ENCODE data around the gene CADM2. TPM values are rescaled to one million over a fixed set of nuclear protein-coding genes. Genes with fewer than 3 reads are reported as not detected.

CADM2 gene
- total and polyA plus RNA-seq, 4 donors = 1.3 to 1.8 TPM; not detected in 2

- Histone ChIP-seq H3K9me3 (ENCODE audit: control insufficient read depth, low read length) (no peaks in the 10 kb centered on the region), H3K27me3 (ENCODE audit: control insufficient read depth in 1 of 2, insufficient read depth in 2 of 2, low read length in 1 of 2) (no peaks in the 10 kb centered on the region), H3K4me1 (ENCODE audit: control insufficient read depth in 1 of 2, insufficient read depth in 2 of 2, low read length in 2 of 2) (no peaks in the 10 kb centered on the region), H3K36me3 (ENCODE audit: control insufficient read depth in 1 of 2, insufficient read depth in 2 of 2, low read length in 1 of 2) (no peaks in the 10 kb centered on the region), H3K4me3 (ENCODE audit: low read length in 2 of 2) (no peak overlapping the region), H3K27ac (ENCODE audit: low read depth in 1 of 2, low read length in 2 of 2) (no peak overlapping the region)
- 67 to 75% methylated on average over 1 of the region's 1 CpG for WGBS, 2 donors
- DNase-seq = no peak
- intact Hi-C loops (cut with DNase I) = no loop called here
- ATAC-seq (ENCODE audit: low FRiP score) = no peak
These were observed 18.2 kb downstream of the CADM2 start for GRCh38 chr3:84977021-84977420.

- Histone ChIP-seq H3K27me3 (ENCODE audit: control insufficient read depth in 1 of 2, insufficient read depth in 2 of 2, low read length in 1 of 2) (no peaks in the 10 kb centered on the region), H3K27ac (ENCODE audit: low read depth in 1 of 2, low read length in 2 of 2) (no peak overlapping the region), H3K36me3 (ENCODE audit: control insufficient read depth in 1 of 2, insufficient read depth in 2 of 2, low read length in 1 of 2) (no peaks in the 10 kb centered on the region), H3K9me3 (ENCODE audit: control insufficient read depth, low read length) (no peaks in the 10 kb centered on the region), H3K4me1 (ENCODE audit: control insufficient read depth in 1 of 2, insufficient read depth in 2 of 2, low read length in 2 of 2) (no peaks in the 10 kb centered on the region), H3K4me3 (ENCODE audit: low read length in 2 of 2) (no peak overlapping the region)
- intact Hi-C loops (cut with DNase I) = no loop called here
- DNase-seq (no peak), ATAC-seq (ENCODE audit: low FRiP score) (no peak)
- 22 to 27% methylated on average over 2 of the region's 2 CpGs for WGBS, 2 donors
These were observed 20.1 kb downstream of the CADM2 start for GRCh38 chr3:84978843-84979242.

GRCh38 chr3:84980011-84980410 is 21.2 kb downstream of the CADM2 start:
- no peak overlapping the region for H3K27ac ChIP-seq (ENCODE audit: low read depth in 1 of 2, low read length in 2 of 2)
- intact Hi-C loops (cut with DNase I) = no loop called here
- ATAC-seq (ENCODE audit: low FRiP score) = no peak
- no peak for DNase-seq
- no peaks in the 10 kb centered on the region for H3K4me1 ChIP-seq (ENCODE audit: control insufficient read depth in 1 of 2, insufficient read depth in 2 of 2, low read length in 2 of 2)
- no peak overlapping the region for H3K4me3 ChIP-seq (ENCODE audit: low read length in 2 of 2)
- no peaks in the 10 kb centered on the region for H3K9me3 ChIP-seq (ENCODE audit: control insufficient read depth, low read length)
- no peaks in the 10 kb centered on the region for H3K36me3 ChIP-seq (ENCODE audit: control insufficient read depth in 1 of 2, insufficient read depth in 2 of 2, low read length in 1 of 2)
- H3K27me3 ChIP-seq (ENCODE audit: control insufficient read depth in 1 of 2, insufficient read depth in 2 of 2, low read length in 1 of 2) = no peaks in the 10 kb centered on the region
- WGBS, 2 donors = 3 to 7% methylated on average over 3 of the region's 3 CpGs

GRCh38 chr3:84980456-84980855 is 21.7 kb downstream of the CADM2 start:
- no peak overlapping the region for H3K27ac ChIP-seq (ENCODE audit: low read depth in 1 of 2, low read length in 2 of 2)
- DNase-seq (no peak), ATAC-seq (ENCODE audit: low FRiP score) (no peak)
- intact Hi-C loops (cut with DNase I) = no loop called here
- H3K4me1 ChIP-seq (ENCODE audit: control insufficient read depth in 1 of 2, insufficient read depth in 2 of 2, low read length in 2 of 2) = no peaks in the 10 kb centered on the region
- H3K27me3 ChIP-seq (ENCODE audit: control insufficient read depth in 1 of 2, insufficient read depth in 2 of 2, low read length in 1 of 2) = no peaks in the 10 kb centered on the region
- H3K36me3 ChIP-seq (ENCODE audit: control insufficient read depth in 1 of 2, insufficient read depth in 2 of 2, low read length in 1 of 2) = no peaks in the 10 kb centered on the region
- H3K4me3 ChIP-seq (ENCODE audit: low read length in 2 of 2) = no peak overlapping the region
- no peaks in the 10 kb centered on the region for H3K9me3 ChIP-seq (ENCODE audit: control insufficient read depth, low read length)
- 46 to 58% methylated on average over 2 of the region's 2 CpGs for WGBS, 2 donors

- 83 to 85% methylated on average over 3 of the region's 3 CpGs for WGBS, 2 donors
- H3K36me3 ChIP-seq (ENCODE audit: control insufficient read depth in 1 of 2, insufficient read depth in 2 of 2, low read length in 1 of 2) = no peaks in the 10 kb centered on the region
- H3K4me3 ChIP-seq (ENCODE audit: low read length in 2 of 2) = no peak overlapping the region
- intact Hi-C loops (cut with DNase I) = no loop called here
- no peak overlapping the region for H3K27ac ChIP-seq (ENCODE audit: low read depth in 1 of 2, low read length in 2 of 2)
- no peaks in the 10 kb centered on the region for H3K27me3 ChIP-seq (ENCODE audit: control insufficient read depth in 1 of 2, insufficient read depth in 2 of 2, low read length in 1 of 2)
- H3K4me1 ChIP-seq (ENCODE audit: control insufficient read depth in 1 of 2, insufficient read depth in 2 of 2, low read length in 2 of 2) = no peaks in the 10 kb centered on the region
- ATAC-seq (ENCODE audit: low FRiP score) = no peak
- no peaks in the 10 kb centered on the region for H3K9me3 ChIP-seq (ENCODE audit: control insufficient read depth, low read length)
- no peak for DNase-seq
These were observed 24.7 kb downstream of the CADM2 start for GRCh38 chr3:84983490-84983889.

GRCh38 chr3:84984429-84984828 is 25.6 kb downstream of the CADM2 start:
- ATAC-seq (ENCODE audit: low FRiP score) = no peak
- Histone ChIP-seq H3K36me3 (ENCODE audit: control insufficient read depth in 1 of 2, insufficient read depth in 2 of 2, low read length in 1 of 2) (no peaks in the 10 kb centered on the region), H3K4me1 (ENCODE audit: control insufficient read depth in 1 of 2, insufficient read depth in 2 of 2, low read length in 2 of 2) (no peaks in the 10 kb centered on the region), H3K27ac (ENCODE audit: low read depth in 1 of 2, low read length in 2 of 2) (no peak overlapping the region), H3K9me3 (ENCODE audit: control insufficient read depth, low read length) (no peaks in the 10 kb centered on the region), H3K4me3 (ENCODE audit: low read length in 2 of 2) (no peak overlapping the region), H3K27me3 (ENCODE audit: control insufficient read depth in 1 of 2, insufficient read depth in 2 of 2, low read length in 1 of 2) (no peaks in the 10 kb centered on the region)
- no peak for DNase-seq
- intact Hi-C loops (cut with DNase I) = no loop called here

GRCh38 chr3:84985795-84986194 is 27.0 kb downstream of the CADM2 start:
- no peak for ATAC-seq (ENCODE audit: low FRiP score)
- DNase-seq = no peak
- Histone ChIP-seq H3K4me1 (ENCODE audit: control insufficient read depth in 1 of 2, insufficient read depth in 2 of 2, low read length in 2 of 2) (no peaks in the 10 kb centered on the region), H3K4me3 (ENCODE audit: low read length in 2 of 2) (no peak overlapping the region), H3K27me3 (ENCODE audit: control insufficient read depth in 1 of 2, insufficient read depth in 2 of 2, low read length in 1 of 2) (no peaks in the 10 kb centered on the region), H3K9me3 (ENCODE audit: control insufficient read depth, low read length) (no peaks in the 10 kb centered on the region), H3K36me3 (ENCODE audit: control insufficient read depth in 1 of 2, insufficient read depth in 2 of 2, low read length in 1 of 2) (no peaks in the 10 kb centered on the region), H3K27ac (ENCODE audit: low read depth in 1 of 2, low read length in 2 of 2) (no peak overlapping the region)
- intact Hi-C loops (cut with DNase I) = no loop called here
- WGBS, 2 donors = 84 to 90% methylated on average over 1 of the region's 1 CpG

GRCh38 chr3:84987706-84988504 is 29.1 kb downstream of the CADM2 start:
- WGBS, 2 donors = 62 to 75% methylated on average over 3 of the region's 3 CpGs
- intact Hi-C loops (cut with DNase I) = no loop called here
- H3K9me3 ChIP-seq (ENCODE audit: control insufficient read depth, low read length) = no peaks in the 10 kb centered on the region
- no peaks in the 10 kb centered on the region for H3K36me3 ChIP-seq (ENCODE audit: control insufficient read depth in 1 of 2, insufficient read depth in 2 of 2, low read length in 1 of 2)
- no peak overlapping the region for H3K27ac ChIP-seq (ENCODE audit: low read depth in 1 of 2, low read length in 2 of 2)
- DNase-seq = no peak
- no peaks in the 10 kb centered on the region for H3K4me1 ChIP-seq (ENCODE audit: control insufficient read depth in 1 of 2, insufficient read depth in 2 of 2, low read length in 2 of 2)
- no peak for ATAC-seq (ENCODE audit: low FRiP score)
- no peak overlapping the region for H3K4me3 ChIP-seq (ENCODE audit: low read length in 2 of 2)
- H3K27me3 ChIP-seq (ENCODE audit: control insufficient read depth in 1 of 2, insufficient read depth in 2 of 2, low read length in 1 of 2) = no peaks in the 10 kb centered on the region

- DNase-seq (no peak), ATAC-seq (ENCODE audit: low FRiP score) (no peak)
- Histone ChIP-seq H3K9me3 (ENCODE audit: control insufficient read depth, low read length) (no peaks in the 10 kb centered on the region), H3K27me3 (ENCODE audit: control insufficient read depth in 1 of 2, insufficient read depth in 2 of 2, low read length in 1 of 2) (no peaks in the 10 kb centered on the region), H3K4me3 (ENCODE audit: low read length in 2 of 2) (no peak overlapping the region), H3K27ac (ENCODE audit: low read depth in 1 of 2, low read length in 2 of 2) (no peak overlapping the region), H3K4me1 (ENCODE audit: control insufficient read depth in 1 of 2, insufficient read depth in 2 of 2, low read length in 2 of 2) (no peaks in the 10 kb centered on the region), H3K36me3 (ENCODE audit: control insufficient read depth in 1 of 2, insufficient read depth in 2 of 2, low read length in 1 of 2) (no peaks in the 10 kb centered on the region)
- intact Hi-C loops (cut with DNase I) = no loop called here
These were observed 30.3 kb downstream of the CADM2 start for GRCh38 chr3:84989102-84989501.

All from aorta (tissue), 5 donors.